RWPE2 (cell line): ENCODE data around the gene TMBIM1.

ENCODE experiments used
- ATAC-seq: fragments of 200-7000 bp; cut with Tn5 transposase; 3 replicates; pipeline ENCODE4 v1.9.1; 2021; ENCODE audit warnings: low read depth
- DNase-seq: peaks from one replicate; pipeline ENCODE4 v3.0.0-alpha.2; 2020; ENCODE audit warnings: low spot score
- H3K27ac ChIP-seq: fragments of 450-650 bp; 2 replicates; pipeline ENCODE4 v1.5.1; 2017; ENCODE audit warnings: mild to moderate bottlenecking; ENCODE audit not compliant: poor library complexity, severe bottlenecking
- H3K27me3 ChIP-seq: fragments of 250-450 bp; sonication (Bioruptor Pico); 2 replicates; pipeline ENCODE4 v1.5.1; 2021; ENCODE audit warnings: mild to moderate bottlenecking, moderate library complexity; ENCODE audit not compliant: insufficient read depth, poor library complexity, severe bottlenecking
- H3K36me3 ChIP-seq: fragments of 250-450 bp; sonication (Bioruptor Pico); 2 replicates; pipeline ENCODE4 v1.5.1; 2020; ENCODE audit warnings: low read depth, mild to moderate bottlenecking, moderate library complexity
- H3K4me1 ChIP-seq: fragments of 250-450 bp; sonication (Bioruptor Pico); 2 replicates; pipeline ENCODE4 v1.5.1; 2021; ENCODE audit warnings: mild to moderate bottlenecking, moderate library complexity; ENCODE audit not compliant: insufficient read depth, poor library complexity, severe bottlenecking
- H3K4me3 ChIP-seq: fragments of 250-450 bp; sonication (Bioruptor Pico); 2 replicates; pipeline ENCODE4 v1.5.1; 2021; ENCODE audit warnings: mild to moderate bottlenecking, moderate library complexity; ENCODE audit not compliant: severe bottlenecking
- H3K9me3 ChIP-seq: fragments of 250-450 bp; sonication (Bioruptor Pico); 2 replicates; pipeline ENCODE4 v1.5.1; 2021; ENCODE audit warnings: mild to moderate bottlenecking, moderate library complexity; ENCODE audit not compliant: severe bottlenecking
- CTCF ChIP-seq: fragments of 450-650 bp; IDR thresholded peaks from one replicate; pipeline ENCODE4 v1.5.1; 2017; ENCODE audit warnings: mild to moderate bottlenecking, moderate library complexity; ENCODE audit not compliant: poor library complexity, severe bottlenecking

Gene TMBIM1

GRCh38 chr2:218293715-218294429 lies 1.6 kb upstream of the TMBIM1 start:
- DNase-seq (no peak), ATAC-seq (no peak)
- H3K9me3 ChIP-seq, result no peaks in the 10 kb centered on the region
- H3K36me3 ChIP-seq, result peaks cover 10% of the 10 kb centered on the region; the same call in 1 of the 2 replicates
- peak overlapping the region; percentile 95 for H3K27ac ChIP-seq
- H3K4me3 ChIP-seq, result no peak overlapping the region
- H3K4me1 ChIP-seq, result peaks cover 57% of the 10 kb centered on the region
- TF ChIP-seq CTCF, result no peak
- H3K27me3 ChIP-seq, result no peaks in the 10 kb centered on the region

DNA sequence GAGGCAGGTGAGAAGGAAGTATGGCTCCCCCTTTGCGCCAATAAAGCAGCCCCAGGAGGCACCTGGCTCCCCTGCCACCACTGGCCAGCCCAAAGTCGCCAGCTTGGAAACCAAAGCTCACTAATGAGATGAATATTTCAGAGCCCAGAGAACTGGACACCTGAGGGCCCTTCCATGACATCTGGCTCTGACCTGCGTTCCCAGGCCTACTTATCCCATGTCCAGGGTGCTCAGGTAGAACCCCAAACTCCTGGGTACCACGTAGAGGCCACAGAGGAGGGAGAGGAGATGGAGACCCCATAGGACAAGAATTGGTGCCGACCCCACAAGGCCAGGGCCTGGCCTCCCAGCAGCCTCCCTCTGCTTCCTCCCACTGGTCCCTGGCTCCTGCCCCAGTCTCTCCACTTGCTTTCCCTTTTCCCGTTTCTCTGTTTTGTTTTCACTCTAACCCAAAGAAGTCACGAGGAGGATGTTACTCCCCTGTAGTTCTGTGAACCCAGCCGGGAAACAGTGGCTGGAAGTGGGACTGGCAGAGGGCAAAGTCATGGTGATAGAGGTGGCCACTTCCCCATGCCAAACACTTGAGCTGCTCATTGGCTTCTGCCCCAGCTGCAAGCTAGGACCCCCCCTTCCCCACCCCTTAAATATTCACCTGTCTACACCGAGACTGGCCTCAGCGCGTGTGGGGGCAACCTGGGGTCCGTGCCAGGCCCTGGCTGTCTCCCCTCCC lies 820 bp downstream of the TMBIM1 start:
- H3K4me1 ChIP-seq, result peaks cover 54% of the 10 kb centered on the region
- peak overlapping the region; percentile 95 for H3K27ac ChIP-seq
- peak overlapping the region; percentile 72 for H3K4me3 ChIP-seq
- peaks cover 10% of the 10 kb centered on the region; the same call in 1 of the 2 replicates for H3K36me3 ChIP-seq
- TF ChIP-seq CTCF, result no peak
- ATAC-seq, result no peak
- DNase-seq, result no peak
- H3K9me3 ChIP-seq, result no peaks in the 10 kb centered on the region
- no peaks in the 10 kb centered on the region for H3K27me3 ChIP-seq

GRCh38 chr2:218290316-218291261 lies 1.7 kb downstream of the TMBIM1 start:
- H3K9me3 ChIP-seq, result no peaks in the 10 kb centered on the region
- H3K27ac ChIP-seq, result peak overlapping the region; percentile 95
- DNase-seq (no peak), ATAC-seq (no peak)
- H3K4me1 ChIP-seq, result peaks cover 54% of the 10 kb centered on the region
- H3K36me3 ChIP-seq, result peaks cover 13% of the 10 kb centered on the region
- no peaks in the 10 kb centered on the region for H3K27me3 ChIP-seq
- peak overlapping the region; percentile 72 for H3K4me3 ChIP-seq
- TF ChIP-seq CTCF, result no peak

GRCh38 chr2:218289639-218290315 lies 2.5 kb downstream of the TMBIM1 start:
- H3K36me3 ChIP-seq, result peaks cover 21% of the 10 kb centered on the region
- no peaks in the 10 kb centered on the region for H3K27me3 ChIP-seq
- peak overlapping the region; percentile 72 for H3K4me3 ChIP-seq
- DNase-seq (no peak), ATAC-seq (no peak)
- H3K27ac ChIP-seq, result peak overlapping the region; percentile 95
- TF ChIP-seq CTCF, result no peak
- H3K9me3 ChIP-seq, result no peaks in the 10 kb centered on the region
- H3K4me1 ChIP-seq, result peaks cover 54% of the 10 kb centered on the region
